Stimulated activated effector memory CD8-positive, alpha-beta T cell treated with anti-CD3 and anti-CD28 coated beads, Interleukin-12 subunit alpha, Interleukin-12 subunit beta, amount 100 ng/mL, for 72 hours (primary cell): ENCODE data around the gene SLC25A3.
"Not testable (repeated sequence)": the region's sequence is repeated elsewhere in the genome, so short reads cannot be mapped to it uniquely, and the experiment has no call there.

ENCODE experiments used
- ATAC-seq: fragments of 150-1000 bp; cut with Tn5 transposase; 2 replicates; pipeline ENCODE4 v1.10.0; 2021
- DNase-seq, 2 donors: peaks; one replicate each; pipeline ENCODE4 v3.0.0; 2021 to 2022; ENCODE audit warnings: low spot score in 2 of 2
- H3K27ac Mint-ChIP-seq: one replicate; pipeline ENCODE4 v1.8.0; 2022; ENCODE audit warnings: mild to moderate bottlenecking, mixed read lengths
- H3K36me3 Mint-ChIP-seq: one replicate; pipeline ENCODE4 v1.8.0; 2022; ENCODE audit warnings: mild to moderate bottlenecking, mixed read lengths
- H3K4me1 Mint-ChIP-seq: one replicate; pipeline ENCODE4 v1.8.0; 2022; ENCODE audit warnings: mixed read lengths
- H3K4me3 Mint-ChIP-seq: one replicate; pipeline ENCODE4 v1.8.0; 2022; ENCODE audit warnings: mild to moderate bottlenecking, mixed read lengths
- H3K9me3 Mint-ChIP-seq: one replicate; pipeline ENCODE4 v1.8.0; 2022; ENCODE audit warnings: mixed read lengths

Gene SLC25A3

DNA sequence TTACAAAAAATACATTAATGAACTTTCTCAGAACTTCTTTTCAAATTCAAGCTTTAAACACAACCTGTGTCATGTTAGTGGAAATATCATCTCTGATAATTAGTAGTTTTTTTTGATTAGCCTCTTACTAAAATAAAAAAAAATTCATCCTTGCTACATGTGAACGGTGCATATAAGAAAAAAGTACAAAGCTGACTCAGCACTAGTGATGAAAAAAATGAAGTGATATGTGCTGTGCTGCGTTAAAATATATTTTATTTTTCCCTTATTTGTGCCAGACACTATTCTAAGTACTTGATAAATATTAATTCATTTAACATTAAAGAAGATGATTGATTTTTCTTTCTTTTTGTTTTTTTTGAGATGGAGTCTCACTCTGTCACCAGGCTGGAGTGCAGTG, 43.6 kb downstream of the SLC25A3 start:
- Mint-ChIP-seq H3K36me3 (peaks cover 36% of the 10 kb centered on the region), H3K27ac (no peak overlapping the region), H3K4me1 (peaks cover 14% of the 10 kb centered on the region), H3K4me3 (no peak overlapping the region), H3K9me3 (no peaks in the 10 kb centered on the region)
- ATAC-seq (no peak), DNase-seq (no peak)

- Mint-ChIP-seq H3K27ac (no peak overlapping the region), H3K36me3 (peaks cover 33% of the 10 kb centered on the region), H3K4me1 (peaks cover 14% of the 10 kb centered on the region), H3K9me3 (no peaks in the 10 kb centered on the region), H3K4me3 (no peak overlapping the region)
- DNase-seq: no peak
- ATAC-seq: no peak
Measured at GRCh38 chr12:98638009-98638408, 44.5 kb downstream of the SLC25A3 start.

DNA sequence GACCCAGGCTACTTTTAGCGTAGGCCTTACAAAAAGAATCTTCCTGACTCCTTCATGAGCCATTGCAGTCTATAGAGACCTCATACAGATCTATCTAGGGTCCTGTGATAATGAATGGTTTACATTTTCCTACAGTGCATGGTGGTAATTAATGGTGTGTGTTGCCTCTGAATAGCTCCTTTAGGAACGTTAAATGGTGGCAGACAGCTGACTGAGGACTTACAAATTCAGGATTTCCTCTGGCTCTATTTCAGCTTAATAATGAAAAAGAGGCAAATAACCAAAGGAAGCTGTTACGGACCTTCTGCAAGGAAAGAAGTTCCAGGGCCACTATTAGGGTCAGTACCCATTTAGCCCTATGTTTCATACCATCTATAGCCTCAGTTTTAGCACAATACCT, 46.0 kb downstream of the SLC25A3 start:
- Mint-ChIP-seq H3K9me3 (no peaks in the 10 kb centered on the region), H3K27ac (no peak overlapping the region), H3K4me3 (no peak overlapping the region), H3K4me1 (peaks cover 14% of the 10 kb centered on the region), H3K36me3 (peaks cover 28% of the 10 kb centered on the region)
- ATAC-seq (no peak), DNase-seq (no peak)

DNA sequence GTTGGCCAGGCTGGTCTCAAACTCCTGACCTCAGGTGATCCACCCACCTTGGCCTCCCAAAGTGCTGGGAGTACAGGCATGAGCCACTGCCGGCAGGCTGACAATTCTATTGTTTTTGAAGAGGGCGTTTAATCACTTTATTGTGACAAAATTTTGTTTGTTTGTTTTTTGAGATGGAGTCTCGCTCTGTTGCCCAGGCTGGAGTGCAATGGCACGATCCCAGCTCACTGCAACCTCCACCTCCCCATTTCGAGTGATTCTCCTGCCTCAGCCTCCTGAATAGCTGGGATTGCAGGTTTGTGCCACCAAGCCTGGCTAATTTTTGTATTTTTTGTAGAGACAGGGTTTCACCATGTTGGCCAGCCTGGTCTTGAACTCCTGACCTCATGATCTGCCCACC, 49.3 kb downstream of the SLC25A3 start:
- DNase-seq, ATAC-seq, H3K27ac Mint-ChIP-seq, H3K9me3 Mint-ChIP-seq: not testable (repeated sequence)
- peaks cover 15% of the 10 kb centered on the region for H3K4me1 Mint-ChIP-seq
- peaks cover 33% of the 10 kb centered on the region for H3K36me3 Mint-ChIP-seq
- H3K4me3 Mint-ChIP-seq: peak overlapping the region; percentile 96

DNA sequence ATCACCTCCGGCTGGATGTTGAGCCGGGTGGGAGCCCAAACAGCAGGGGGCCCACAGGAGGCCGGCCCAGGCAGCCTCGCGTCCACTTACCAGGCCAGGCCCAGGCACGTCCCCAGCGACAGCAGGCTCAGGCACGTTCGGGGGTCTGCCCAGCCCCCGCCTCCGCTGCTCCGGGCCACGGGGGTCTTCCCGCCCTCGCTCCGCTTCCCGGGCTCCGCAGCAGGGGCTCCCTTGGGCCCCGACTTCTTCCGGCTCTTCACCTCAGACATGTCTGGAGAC, 50.9 kb downstream of the SLC25A3 start:
- Mint-ChIP-seq H3K27ac (peak overlapping the region; percentile 92), H3K9me3 (no peaks in the 10 kb centered on the region), H3K4me3 (peak overlapping the region; percentile 96), H3K4me1 (peaks cover 7% of the 10 kb centered on the region), H3K36me3 (peaks cover 49% of the 10 kb centered on the region)
- DNase-seq (no peak), ATAC-seq (peak; percentile 29)

DNA sequence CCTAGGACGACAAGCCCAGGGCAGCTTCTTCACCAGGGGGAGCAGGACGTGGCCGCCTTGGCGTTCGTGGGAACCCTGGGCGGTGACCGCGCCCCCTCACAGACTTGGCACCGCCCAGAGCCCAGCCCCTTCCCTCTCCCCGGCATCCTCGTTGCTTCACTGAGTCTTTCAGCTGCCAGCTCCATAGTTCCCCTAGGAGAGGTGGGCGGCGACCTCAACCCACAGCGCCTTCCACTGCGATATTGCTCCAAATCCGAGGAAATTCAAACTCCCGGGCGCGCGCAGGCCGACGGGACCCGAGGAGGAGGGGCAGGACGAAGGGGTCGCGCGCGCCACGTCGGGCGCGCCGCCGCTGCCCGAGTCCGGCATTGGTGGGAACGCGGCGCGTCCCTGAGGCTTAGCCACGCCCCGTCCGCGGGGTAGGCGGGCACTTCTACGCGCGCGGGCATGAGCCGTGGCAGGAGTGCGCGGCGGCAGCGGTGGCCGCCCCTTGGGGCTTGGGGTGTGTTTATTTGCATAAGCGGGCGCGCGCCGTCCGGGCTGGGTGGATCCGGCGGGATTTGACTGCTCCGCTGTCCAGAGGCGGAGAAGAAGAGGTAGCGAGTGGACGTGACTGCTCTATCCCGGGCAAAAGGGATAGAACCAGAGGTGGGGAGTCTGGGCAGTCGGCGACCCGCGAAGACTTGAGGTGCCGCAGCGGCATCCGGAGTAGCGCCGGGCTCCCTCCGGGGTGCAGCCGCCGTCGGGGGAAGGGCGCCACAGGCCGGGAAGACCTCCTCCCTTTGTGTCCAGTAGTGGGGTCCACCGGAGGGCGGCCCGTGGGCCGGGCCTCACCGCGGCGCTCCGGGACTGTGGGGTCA, 51.5 kb downstream of the SLC25A3 start, which contains the start of the genes APAF1 and IKBIP:
Gene APAF1 (plus strand): TSS at position 579 of the 860 bp plus-strand sequence. CDS start 3,070 bp downstream, outside the sequence.
Gene IKBIP (minus strand): TSS at position 77 of the 860 bp plus-strand sequence. CDS start 87 bp downstream, outside the sequence.
- Mint-ChIP-seq H3K27ac (peak within 1 kb of the TSS; percentile 92), H3K4me3 (peak within 1 kb of the TSS; percentile 96), H3K4me1 (peaks cover 7% of the 10 kb centered on the region), H3K36me3 (peaks cover 54% of the 10 kb centered on the region), H3K9me3 (no peaks in the 10 kb centered on the region)
- peak; percentile 94 for ATAC-seq
- peak; percentile 93 to 98 for DNase-seq

- peak overlapping the region; percentile 96 for H3K4me3 Mint-ChIP-seq
- H3K36me3 Mint-ChIP-seq: peaks cover 60% of the 10 kb centered on the region
- DNase-seq (no peak), ATAC-seq (no peak)
- peak overlapping the region; percentile 92 for H3K27ac Mint-ChIP-seq
- peaks cover 7% of the 10 kb centered on the region for H3K4me1 Mint-ChIP-seq
- H3K9me3 Mint-ChIP-seq: no peaks in the 10 kb centered on the region
Measured at GRCh38 chr12:98645572-98646067, 52.1 kb downstream of the SLC25A3 start.

- ATAC-seq (no peak), DNase-seq (no peak)
- Mint-ChIP-seq H3K36me3 (peaks cover 64% of the 10 kb centered on the region), H3K4me3 (peak overlapping the region; percentile 96), H3K27ac (no peak overlapping the region), H3K4me1 (peaks cover 7% of the 10 kb centered on the region), H3K9me3 (no peaks in the 10 kb centered on the region)
Measured at GRCh38 chr12:98646294-98647090, 53.0 kb downstream of the SLC25A3 start.

GRCh38 chr12:98651328-98651727, 57.8 kb downstream of the SLC25A3 start:
- H3K9me3 Mint-ChIP-seq: no peaks in the 10 kb centered on the region
- H3K4me1 Mint-ChIP-seq: peaks cover 12% of the 10 kb centered on the region
- no peak overlapping the region for H3K27ac Mint-ChIP-seq
- ATAC-seq (no peak), DNase-seq (no peak)
- H3K36me3 Mint-ChIP-seq: peaks cover 72% of the 10 kb centered on the region
- no peak overlapping the region for H3K4me3 Mint-ChIP-seq

GRCh38 chr12:98653866-98654493, 60.5 kb downstream of the SLC25A3 start:
- Mint-ChIP-seq H3K4me3 (no peak overlapping the region), H3K27ac (no peak overlapping the region), H3K9me3 (no peaks in the 10 kb centered on the region), H3K4me1 (peaks cover 17% of the 10 kb centered on the region), H3K36me3 (peaks cover 68% of the 10 kb centered on the region)
- DNase-seq (no peak), ATAC-seq (no peak)
